HepG2 (cell line): ENCODE results near the gene INF2. TPM values are rescaled to one million over a fixed set of nuclear protein-coding genes. Genes with fewer than 3 reads are reported as not detected.

Source experiments
- CCDC6 ChIP-seq: sonication (generic); formaldehyde crosslinking; IDR thresholded peaks from 2 replicates; pipeline ENCODE4 v1.8.1; 2022; ENCODE audit warnings: mild to moderate bottlenecking, missing genetic modification reagents, moderate library complexity
- HNRNPLL ChIP-seq: fragments of 200-400 bp; formaldehyde crosslinking; IDR thresholded peaks from 2 replicates; pipeline ENCODE4 v1.6.1; 2017; ENCODE audit warnings: mild to moderate bottlenecking, low read depth, low read length; ENCODE audit not compliant: poor library complexity, severe bottlenecking
- SRSF1 ChIP-seq: fragments of 200-400 bp; formaldehyde crosslinking; optimal IDR thresholded peaks from 2 replicates; pipeline ENCODE3; 2017; ENCODE audit warnings: mild to moderate bottlenecking, low read depth, low read length, moderate library complexity
- SRSF9 ChIP-seq: fragments of 200-400 bp; formaldehyde crosslinking; IDR thresholded peaks from 2 replicates; pipeline ENCODE4 v1.6.1; 2018; ENCODE audit warnings: borderline replicate concordance, mild to moderate bottlenecking, low read depth, low read length; ENCODE audit not compliant: insufficient read depth, poor library complexity, severe bottlenecking
- TBP ChIP-seq: sonication (generic); formaldehyde crosslinking; IDR thresholded peaks from 2 replicates; pipeline ENCODE4 v1.5.0; 2020; ENCODE audit warnings: missing genetic modification reagents
- ZFP36L1 ChIP-seq: sonication (generic); formaldehyde crosslinking; IDR thresholded peaks from 2 replicates; pipeline ENCODE4 v1.8.0; 2022; ENCODE audit warnings: mild to moderate bottlenecking, missing genetic modification reagents, moderate library complexity
- ZMAT3 ChIP-seq: sonication (generic); formaldehyde crosslinking; conservative IDR thresholded peaks from 2 replicates; pipeline ENCODE4 v1.7.0; 2021; ENCODE audit warnings: missing genetic modification reagents
- ZNF460 ChIP-seq: sonication (generic); formaldehyde crosslinking; IDR thresholded peaks from 2 replicates; pipeline ENCODE4 v1.5.1; 2020; ENCODE audit warnings: missing genetic modification reagents, mild to moderate bottlenecking, borderline replicate concordance
- ZNF607 ChIP-seq: sonication (generic); formaldehyde crosslinking; IDR thresholded peaks from 2 replicates; pipeline ENCODE4 v1.5.1; 2020; ENCODE audit warnings: missing genetic modification reagents, mild to moderate bottlenecking, borderline replicate concordance
- ZNF678 ChIP-seq: sonication (generic); formaldehyde crosslinking; IDR thresholded peaks from 2 replicates; pipeline ENCODE4 v1.4.0; 2020; ENCODE audit warnings: mild to moderate bottlenecking, missing genetic modification reagents
- ZNF841 ChIP-seq: sonication (generic); formaldehyde crosslinking; IDR thresholded peaks from 2 replicates; pipeline ENCODE4 v1.8.1; 2023; ENCODE audit warnings: missing genetic modification reagents, borderline replicate concordance
- polyA plus RNA-seq, 8 experiments: library from polyadenylated mRNA; depleted of rRNA in 3 of 8; stranded (reverse) in 7 of 8; unstranded in 1 of 8; fragments of >200 nt; fragmentation: Illumina TruSeq in 4 of 8; extraction: Trizol in 4 of 8; gene quantifications; 2 replicates each; pipeline versions ENCODE4 v1.2.1 to v1.2.3, GENCODE V29; 2011 to 2016; ENCODE audit warnings: low read depth in 4 of 8, missing spikeins in 1 of 8, mixed read lengths in 1 of 8; ENCODE audit not compliant: insufficient read depth in 1 of 8
- total RNA-seq, 5 experiments: library from RNA; depleted of rRNA; stranded (reverse); fragments of >200 nt; fragmentation: Illumina TruSeq; extraction: Trizol; gene quantifications; 2 replicates each; pipeline ENCODE4 v1.2.3, GENCODE V29; 2016; ENCODE audit warnings: low read depth in 1 of 5
- TF ChIP-seq, protein P1 (sequence below): sonication (generic); formaldehyde crosslinking; IDR thresholded peaks from 2 replicates; pipeline ENCODE4 v1.8.1; 2022; ENCODE audit warnings: mild to moderate bottlenecking, missing genetic modification reagents
- TF ChIP-seq, protein P2 (sequence below): sonication (generic); formaldehyde crosslinking; IDR thresholded peaks from 2 replicates; pipeline ENCODE4 v1.9.0; 2021; ENCODE audit warnings: missing genetic modification reagents, borderline replicate concordance
- TF ChIP-seq, protein P3 (sequence below): sonication (generic); formaldehyde crosslinking; IDR thresholded peaks from 2 replicates; pipeline ENCODE4 v1.5.0; 2020; ENCODE audit warnings: mild to moderate bottlenecking, low read depth, missing genetic modification reagents, borderline replicate concordance
- TF ChIP-seq, protein P4 (sequence below): sonication (generic); formaldehyde crosslinking; IDR thresholded peaks from 2 replicates; pipeline ENCODE4 v1.4.0; 2020; ENCODE audit warnings: missing genetic modification reagents
- TF ChIP-seq, protein P5 (sequence below): sonication (generic); formaldehyde crosslinking; IDR thresholded peaks from 2 replicates; pipeline ENCODE4 v1.8.0; 2022; ENCODE audit warnings: mild to moderate bottlenecking, missing genetic modification reagents, moderate library complexity
- TF ChIP-seq, protein P6 (sequence below): sonication (generic); formaldehyde crosslinking; IDR thresholded peaks from 2 replicates; pipeline ENCODE4 v1.8.0; 2022; ENCODE audit warnings: mild to moderate bottlenecking, missing genetic modification reagents, moderate library complexity

The INF2 gene
- total and polyA plus RNA-seq, 2 of the 13 experiments (the other 11 are each of a cell fraction or from before 2014, with no cell fraction given): 16.4 to 26.4 TPM

DNA sequence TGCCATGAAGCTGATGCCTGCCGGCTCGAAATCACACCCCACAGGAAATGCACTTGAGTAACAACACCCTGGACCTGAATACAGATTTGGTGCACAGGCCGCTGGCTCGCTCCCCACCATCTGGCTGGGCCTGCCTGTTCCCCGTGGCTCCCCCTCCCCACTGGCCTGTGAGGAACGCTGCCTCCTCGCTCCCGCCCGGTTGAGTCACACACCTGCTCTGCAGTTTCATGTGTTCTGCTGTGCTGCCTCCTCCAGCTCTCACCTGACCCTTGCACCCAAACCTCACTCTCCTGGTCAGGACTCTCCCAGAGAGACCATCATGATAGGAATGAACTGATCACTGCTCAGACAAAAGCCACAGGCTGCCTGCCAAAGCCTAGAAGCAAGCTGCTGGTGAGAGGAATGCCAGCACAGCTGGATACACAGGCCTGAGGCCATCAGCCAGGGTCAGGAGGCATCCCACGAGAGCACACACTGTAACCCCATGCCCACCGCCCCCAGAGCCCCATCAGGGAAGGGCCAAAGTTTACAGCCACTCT, 59.8 kb downstream of the INF2 start (continued):
- TF ChIP-seq, protein P1, sequence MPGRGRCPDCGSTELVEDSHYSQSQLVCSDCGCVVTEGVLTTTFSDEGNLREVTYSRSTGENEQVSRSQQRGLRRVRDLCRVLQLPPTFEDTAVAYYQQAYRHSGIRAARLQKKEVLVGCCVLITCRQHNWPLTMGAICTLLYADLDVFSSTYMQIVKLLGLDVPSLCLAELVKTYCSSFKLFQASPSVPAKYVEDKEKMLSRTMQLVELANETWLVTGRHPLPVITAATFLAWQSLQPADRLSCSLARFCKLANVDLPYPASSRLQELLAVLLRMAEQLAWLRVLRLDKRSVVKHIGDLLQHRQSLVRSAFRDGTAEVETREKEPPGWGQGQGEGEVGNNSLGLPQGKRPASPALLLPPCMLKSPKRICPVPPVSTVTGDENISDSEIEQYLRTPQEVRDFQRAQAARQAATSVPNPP (CRISPR knock-in tag): no peak
- no peak for TF ChIP-seq TBP
- TF ChIP-seq ZNF460: no peak
- no peak for TF ChIP-seq ZNF678 (CRISPR knock-in tag)
- TF ChIP-seq, protein P2, sequence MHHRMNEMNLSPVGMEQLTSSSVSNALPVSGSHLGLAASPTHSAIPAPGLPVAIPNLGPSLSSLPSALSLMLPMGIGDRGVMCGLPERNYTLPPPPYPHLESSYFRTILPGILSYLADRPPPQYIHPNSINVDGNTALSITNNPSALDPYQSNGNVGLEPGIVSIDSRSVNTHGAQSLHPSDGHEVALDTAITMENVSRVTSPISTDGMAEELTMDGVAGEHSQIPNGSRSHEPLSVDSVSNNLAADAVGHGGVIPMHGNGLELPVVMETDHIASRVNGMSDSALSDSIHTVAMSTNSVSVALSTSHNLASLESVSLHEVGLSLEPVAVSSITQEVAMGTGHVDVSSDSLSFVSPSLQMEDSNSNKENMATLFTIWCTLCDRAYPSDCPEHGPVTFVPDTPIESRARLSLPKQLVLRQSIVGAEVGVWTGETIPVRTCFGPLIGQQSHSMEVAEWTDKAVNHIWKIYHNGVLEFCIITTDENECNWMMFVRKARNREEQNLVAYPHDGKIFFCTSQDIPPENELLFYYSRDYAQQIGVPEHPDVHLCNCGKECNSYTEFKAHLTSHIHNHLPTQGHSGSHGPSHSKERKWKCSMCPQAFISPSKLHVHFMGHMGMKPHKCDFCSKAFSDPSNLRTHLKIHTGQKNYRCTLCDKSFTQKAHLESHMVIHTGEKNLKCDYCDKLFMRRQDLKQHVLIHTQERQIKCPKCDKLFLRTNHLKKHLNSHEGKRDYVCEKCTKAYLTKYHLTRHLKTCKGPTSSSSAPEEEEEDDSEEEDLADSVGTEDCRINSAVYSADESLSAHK (CRISPR knock-in tag): no peak
- TF ChIP-seq HNRNPLL: no peak
- TF ChIP-seq, protein P3, sequence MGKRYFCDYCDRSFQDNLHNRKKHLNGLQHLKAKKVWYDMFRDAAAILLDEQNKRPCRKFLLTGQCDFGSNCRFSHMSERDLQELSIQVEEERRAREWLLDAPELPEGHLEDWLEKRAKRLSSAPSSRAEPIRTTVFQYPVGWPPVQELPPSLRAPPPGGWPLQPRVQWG (CRISPR knock-in tag): no peak
- TF ChIP-seq ZNF841: no peak
- TF ChIP-seq, protein P4, sequence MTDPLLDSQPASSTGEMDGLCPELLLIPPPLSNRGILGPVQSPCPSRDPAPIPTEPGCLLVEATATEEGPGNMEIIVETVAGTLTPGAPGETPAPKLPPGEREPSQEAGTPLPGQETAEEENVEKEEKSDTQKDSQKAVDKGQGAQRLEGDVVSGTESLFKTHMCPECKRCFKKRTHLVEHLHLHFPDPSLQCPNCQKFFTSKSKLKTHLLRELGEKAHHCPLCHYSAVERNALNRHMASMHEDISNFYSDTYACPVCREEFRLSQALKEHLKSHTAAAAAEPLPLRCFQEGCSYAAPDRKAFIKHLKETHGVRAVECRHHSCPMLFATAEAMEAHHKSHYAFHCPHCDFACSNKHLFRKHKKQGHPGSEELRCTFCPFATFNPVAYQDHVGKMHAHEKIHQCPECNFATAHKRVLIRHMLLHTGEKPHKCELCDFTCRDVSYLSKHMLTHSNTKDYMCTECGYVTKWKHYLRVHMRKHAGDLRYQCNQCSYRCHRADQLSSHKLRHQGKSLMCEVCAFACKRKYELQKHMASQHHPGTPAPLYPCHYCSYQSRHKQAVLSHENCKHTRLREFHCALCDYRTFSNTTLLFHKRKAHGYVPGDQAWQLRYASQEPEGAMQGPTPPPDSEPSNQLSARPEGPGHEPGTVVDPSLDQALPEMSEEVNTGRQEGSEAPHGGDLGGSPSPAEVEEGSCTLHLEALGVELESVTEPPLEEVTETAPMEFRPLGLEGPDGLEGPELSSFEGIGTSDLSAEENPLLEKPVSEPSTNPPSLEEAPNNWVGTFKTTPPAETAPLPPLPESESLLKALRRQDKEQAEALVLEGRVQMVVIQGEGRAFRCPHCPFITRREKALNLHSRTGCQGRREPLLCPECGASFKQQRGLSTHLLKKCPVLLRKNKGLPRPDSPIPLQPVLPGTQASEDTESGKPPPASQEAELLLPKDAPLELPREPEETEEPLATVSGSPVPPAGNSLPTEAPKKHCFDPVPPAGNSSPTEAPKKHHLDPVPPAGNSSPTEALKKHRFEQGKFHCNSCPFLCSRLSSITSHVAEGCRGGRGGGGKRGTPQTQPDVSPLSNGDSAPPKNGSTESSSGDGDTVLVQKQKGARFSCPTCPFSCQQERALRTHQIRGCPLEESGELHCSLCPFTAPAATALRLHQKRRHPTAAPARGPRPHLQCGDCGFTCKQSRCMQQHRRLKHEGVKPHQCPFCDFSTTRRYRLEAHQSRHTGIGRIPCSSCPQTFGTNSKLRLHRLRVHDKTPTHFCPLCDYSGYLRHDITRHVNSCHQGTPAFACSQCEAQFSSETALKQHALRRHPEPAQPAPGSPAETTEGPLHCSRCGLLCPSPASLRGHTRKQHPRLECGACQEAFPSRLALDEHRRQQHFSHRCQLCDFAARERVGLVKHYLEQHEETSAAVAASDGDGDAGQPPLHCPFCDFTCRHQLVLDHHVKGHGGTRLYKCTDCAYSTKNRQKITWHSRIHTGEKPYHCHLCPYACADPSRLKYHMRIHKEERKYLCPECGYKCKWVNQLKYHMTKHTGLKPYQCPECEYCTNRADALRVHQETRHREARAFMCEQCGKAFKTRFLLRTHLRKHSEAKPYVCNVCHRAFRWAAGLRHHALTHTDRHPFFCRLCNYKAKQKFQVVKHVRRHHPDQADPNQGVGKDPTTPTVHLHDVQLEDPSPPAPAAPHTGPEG (CRISPR knock-in tag): no peak
- TF ChIP-seq ZFP36L1 (CRISPR knock-in tag): peak; percentile 53; the same call in 1 of the 2 replicates
- no peak for TF ChIP-seq SRSF9
- TF ChIP-seq, protein P5, sequence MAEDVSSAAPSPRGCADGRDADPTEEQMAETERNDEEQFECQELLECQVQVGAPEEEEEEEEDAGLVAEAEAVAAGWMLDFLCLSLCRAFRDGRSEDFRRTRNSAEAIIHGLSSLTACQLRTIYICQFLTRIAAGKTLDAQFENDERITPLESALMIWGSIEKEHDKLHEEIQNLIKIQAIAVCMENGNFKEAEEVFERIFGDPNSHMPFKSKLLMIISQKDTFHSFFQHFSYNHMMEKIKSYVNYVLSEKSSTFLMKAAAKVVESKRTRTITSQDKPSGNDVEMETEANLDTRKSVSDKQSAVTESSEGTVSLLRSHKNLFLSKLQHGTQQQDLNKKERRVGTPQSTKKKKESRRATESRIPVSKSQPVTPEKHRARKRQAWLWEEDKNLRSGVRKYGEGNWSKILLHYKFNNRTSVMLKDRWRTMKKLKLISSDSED: no peak
- TF ChIP-seq SRSF1: peak; percentile 49
- TF ChIP-seq ZMAT3 (CRISPR knock-in tag): 0 out of 2 replicates have a peak, but pooled peaks have one; percentile 40
- TF ChIP-seq, protein P6, sequence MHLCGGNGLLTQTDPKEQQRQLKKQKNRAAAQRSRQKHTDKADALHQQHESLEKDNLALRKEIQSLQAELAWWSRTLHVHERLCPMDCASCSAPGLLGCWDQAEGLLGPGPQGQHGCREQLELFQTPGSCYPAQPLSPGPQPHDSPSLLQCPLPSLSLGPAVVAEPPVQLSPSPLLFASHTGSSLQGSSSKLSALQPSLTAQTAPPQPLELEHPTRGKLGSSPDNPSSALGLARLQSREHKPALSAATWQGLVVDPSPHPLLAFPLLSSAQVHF (CRISPR knock-in tag): no peak
- no peak for TF ChIP-seq CCDC6
- TF ChIP-seq ZNF607 (CRISPR knock-in tag): no peak
